GM13976 (cell line): ENCODE measurements around the gene NT5E.

Experiments used
- DNase-seq: peaks from one replicate; pipeline ENCODE4 v3.0.0; 2012; ENCODE audit warnings: low spot score
- CTCF ChIP-seq: IDR thresholded peaks from 2 replicates; pipeline ENCODE4 v1.5.1; 2012; ENCODE audit warnings: borderline replicate concordance, mild to moderate bottlenecking; ENCODE audit not compliant: insufficient read depth; ENCODE audit errors: extremely low read depth, missing control alignments, control extremely low read depth
- in situ Hi-C: fragments of 300-500 bp; cut with MboI; formaldehyde crosslinking; loops from one replicate; pipeline ENCODE4 v1.12.0; 2022; ENCODE audit warnings: low sequenced_read_pairs, mixed read lengths, inconsistent platforms; ENCODE audit not compliant: unreplicated experiment

NT5E gene

DNA sequence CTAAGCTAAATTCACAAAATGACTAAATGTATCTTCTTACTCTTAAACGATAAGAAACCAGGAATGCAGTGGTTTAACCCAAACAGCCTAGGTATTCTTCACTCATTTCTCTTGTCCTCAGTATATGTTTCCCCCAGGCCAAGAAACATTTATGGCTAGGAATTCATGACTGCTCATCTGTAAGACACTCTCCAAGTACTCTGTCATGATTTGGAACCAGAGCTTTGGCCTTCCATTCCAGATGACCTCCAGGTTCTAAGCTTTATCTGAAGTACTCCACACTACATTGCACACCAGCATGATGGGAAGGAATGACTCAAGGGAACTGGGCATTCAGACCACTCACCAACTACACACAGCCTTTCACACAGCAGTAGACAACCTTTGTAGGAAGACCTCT is 29.3 kb downstream of the NT5E start:
- TF ChIP-seq CTCF = no peak
- no peak for DNase-seq
- in situ Hi-C loops = no loop called here

DNA sequence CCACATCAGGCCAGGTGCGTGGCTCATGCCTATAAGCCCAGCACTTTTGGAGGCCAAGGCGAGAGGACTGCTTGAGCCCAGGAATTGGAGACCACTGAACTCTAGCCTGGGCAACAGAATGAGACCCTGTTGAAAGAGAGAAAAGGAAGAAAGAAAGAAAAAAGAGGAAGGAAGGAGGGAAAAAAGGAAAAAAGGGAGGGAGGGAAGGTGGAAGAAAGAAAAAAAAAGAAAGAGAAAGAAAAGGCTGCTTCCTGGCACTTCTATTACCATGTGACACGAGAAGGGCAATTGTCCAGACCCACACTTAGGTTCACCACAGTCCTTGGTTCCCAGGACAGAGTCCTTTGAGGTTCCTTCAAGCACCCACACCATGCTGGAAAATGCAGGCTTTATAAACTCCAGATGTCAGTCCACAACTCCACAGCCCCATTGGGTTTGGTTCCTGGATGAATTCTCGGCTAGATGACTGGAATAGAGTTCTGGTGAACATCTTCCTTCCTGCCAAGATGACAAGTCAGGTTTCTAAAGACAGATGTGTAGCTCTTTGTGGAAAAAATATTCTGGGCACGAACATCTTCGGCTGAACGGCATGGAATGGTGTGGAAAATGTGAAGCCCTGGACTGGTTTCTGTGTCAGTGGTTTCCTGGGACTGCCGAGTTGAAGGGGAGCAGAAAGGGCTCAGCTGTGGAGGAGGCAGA is 32.5 kb downstream of the NT5E start:
- in situ Hi-C loops = loop anchor here (5.0 kb wide), 1 partner anchor 130 kb away; no protein-coding TSS in a partner anchor
- no peak for TF ChIP-seq CTCF
- no peak for DNase-seq

DNA sequence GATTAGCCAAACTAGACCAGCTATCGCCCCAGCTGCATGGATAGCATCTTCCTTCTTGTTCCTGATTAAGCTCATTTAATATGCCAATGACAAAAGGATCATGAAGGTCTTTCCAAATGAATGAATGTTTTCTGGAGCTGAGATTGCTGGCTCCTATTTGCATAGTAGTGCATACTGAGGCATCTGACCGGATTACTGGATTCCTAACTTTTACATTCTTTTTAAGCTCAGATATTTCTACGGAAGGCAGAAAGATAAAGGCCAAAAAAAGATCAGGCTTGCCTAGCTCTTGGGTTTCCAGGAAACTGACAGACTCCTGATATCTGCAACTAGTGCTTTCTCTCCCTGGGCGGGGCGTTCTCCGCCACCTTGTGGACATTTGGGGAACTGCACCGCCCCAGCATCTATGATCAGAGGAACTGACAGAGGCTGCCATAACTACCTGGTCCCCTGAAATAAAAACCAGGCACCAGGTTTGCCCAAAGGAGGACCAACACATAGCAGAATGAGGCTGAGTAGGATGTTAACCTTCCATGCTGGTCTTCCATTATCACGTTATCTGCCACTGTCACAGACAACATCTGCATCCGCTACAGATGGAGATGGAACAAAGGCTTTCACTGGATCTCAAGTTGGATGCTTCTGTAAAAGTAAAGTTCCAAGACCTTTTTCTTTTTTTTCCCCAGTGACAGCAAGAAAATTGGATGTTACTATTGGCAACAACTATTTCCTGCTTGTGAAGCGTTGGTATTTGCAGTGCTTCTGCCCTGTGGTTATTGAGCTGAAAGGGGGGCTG is 33.2 kb downstream of the NT5E start:
- peak; percentile 98 for TF ChIP-seq CTCF
- in situ Hi-C loops = loop anchor here (5.0 kb wide), 1 partner anchor 131 kb away; no protein-coding TSS in a partner anchor

DNA sequence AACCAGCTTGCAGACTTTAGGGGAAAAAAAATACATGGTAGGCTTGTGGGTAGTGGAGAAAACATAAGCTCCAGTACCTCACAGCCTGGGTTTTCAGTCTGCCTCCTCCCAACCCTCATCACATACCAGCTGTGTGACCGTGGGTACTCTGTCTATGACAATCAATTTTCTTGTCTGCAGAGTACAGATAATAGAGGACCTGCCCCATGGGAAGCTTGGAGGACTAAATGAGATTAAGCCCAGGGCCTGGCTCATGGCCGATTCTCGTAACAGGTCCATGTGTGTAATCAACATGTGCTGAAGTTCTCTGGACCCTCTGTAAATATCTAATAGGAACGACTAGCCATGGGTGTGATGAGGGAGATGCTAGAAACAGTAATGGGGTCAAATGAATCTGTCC is 34.0 kb downstream of the NT5E start:
- no peak for DNase-seq
- in situ Hi-C loops = loop anchor here (5.0 kb wide), 1 partner anchor 132 kb away; no protein-coding TSS in a partner anchor
- no peak for TF ChIP-seq CTCF

More for the DNA sequence above, 33.2 kb downstream of the NT5E start:
- DNase-seq = peak; percentile 55

- in situ Hi-C loops = loop anchor here (5.0 kb wide), 1 partner anchor 133 kb away; no protein-coding TSS in a partner anchor
- no peak for DNase-seq
- no peak for TF ChIP-seq CTCF
These were observed 35.1 kb downstream of the NT5E start for GRCh38 chr6:85484948-85485347.

DNA sequence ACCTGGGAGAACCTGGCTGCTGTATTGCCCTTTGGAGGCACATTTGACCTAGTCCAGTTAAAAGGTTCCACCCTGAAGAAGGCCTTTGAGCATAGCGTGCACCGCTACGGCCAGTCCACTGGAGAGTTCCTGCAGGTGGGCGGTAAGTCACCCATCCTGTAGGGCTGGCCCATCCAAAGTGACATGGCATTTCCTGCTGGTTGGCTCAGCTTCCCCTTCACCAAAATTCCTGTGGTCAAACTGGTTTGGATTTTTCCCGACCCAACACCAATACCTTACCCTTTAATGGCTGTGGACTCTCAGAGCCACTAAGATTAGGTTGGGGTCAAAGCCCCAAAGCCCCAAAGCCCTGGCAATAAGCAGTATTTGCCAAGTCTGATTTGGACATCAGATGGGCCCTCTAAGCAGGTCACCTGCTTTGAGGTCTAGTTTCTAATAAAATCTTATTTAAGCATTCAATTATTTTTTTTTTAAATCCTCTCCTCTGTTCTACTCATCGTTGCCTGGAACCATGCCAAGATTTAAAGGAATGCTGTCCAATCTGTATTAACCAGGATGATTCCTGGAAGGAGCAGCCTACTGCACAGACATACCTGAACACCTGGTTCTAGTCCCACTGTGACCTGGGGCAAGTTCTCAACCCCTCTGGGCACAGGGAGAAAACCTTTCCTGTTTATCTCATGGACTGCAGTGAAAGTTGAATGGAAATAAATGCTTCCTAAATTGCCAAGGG is 40.8 kb downstream of the NT5E start:
- DNase-seq = no peak
- in situ Hi-C loops = no loop called here
- no peak for TF ChIP-seq CTCF
